Pancreas (tissue), 10 donors: ENCODE results near the gene SGK1. TPM values are rescaled to one million over a fixed set of nuclear protein-coding genes. Genes with fewer than 3 reads are reported as not detected.

ENCODE experiments used
- ATAC-seq, 4 donors: fragments of 200-7000 bp; cut with Tn5 transposase; one replicate each; pipeline versions ENCODE4 v1.8.0 to v1.9.1; 2020; ENCODE audit warnings: mild to moderate bottlenecking in 4 of 4, moderate library complexity in 4 of 4
- DNase-seq, 6 donors: peaks; one replicate each; pipeline ENCODE4 v3.0.0-alpha.2; 2020
- FAIRE-seq: peaks from 2 replicates; lab custom pipeline; 2012; peaks lifted over from hg19 to GRCh38; lab: Jason Lieb, UNC
- H3K27ac ChIP-seq, 4 donors: fragments of 200-600 bp; sonication (generic); 1 replicate in 3 of 4; 2 replicates in 1 of 4; pipeline versions ENCODE4 v1.5.0 to v1.8.0; 2020
- H3K27me3 ChIP-seq, 4 donors: fragments of 200-600 bp; one replicate each; pipeline ENCODE4 v1.8.0; 2021
- H3K36me3 ChIP-seq, 3 donors: fragments of 200-600 bp; sonication (generic) in 1 of 3; one replicate each; pipeline versions ENCODE4 v1.5.0 to v1.8.0; 2020 to 2021
- H3K4me1 ChIP-seq, 3 donors: fragments of 200-600 bp; one replicate each; pipeline ENCODE4 v1.8.0; 2021
- H3K4me3 ChIP-seq, 4 donors: fragments of 200-600 bp; sonication (generic) in 2 of 4; one replicate each; pipeline versions ENCODE4 v1.5.0 to v1.8.0; 2020 to 2021
- H3K9me3 ChIP-seq, 4 donors: fragments of 200-600 bp; one replicate each; pipeline ENCODE4 v1.8.0; 2021
- WGBS, 2 donors: extraction: QIAGEN DNeasy Blood & Tissue Kit; methylation state at CpG; one replicate each; pipeline ENCODE4 v1.1.7; 2013; 5-methylcytosine and 5-hydroxymethylcytosine counted together
- intact Hi-C, 3 donors: fragments of 100-400 bp; cut with DNase I; formaldehyde crosslinking; loops; one replicate each; pipeline versions ENCODE4 v1.11.1 to v1.14.2; 2022
- polyA plus RNA-seq, 2 donors: library from polyadenylated mRNA; stranded (reverse); fragments of 200-250 nt; gene quantifications; one replicate each; pipeline ENCODE4 v1.2.3, GENCODE V29; 2013
- total RNA-seq, 6 donors: library from RNA; stranded (reverse); fragmentation: NEBNext Ultra II Directional in 4 of 6; extraction: Animal tissue kit (Norgen Biotek cat#: 25700) in 4 of 6; gene quantifications; one replicate each; pipeline versions ENCODE4 v1.2.1 to v1.2.4, GENCODE V29; 2021 to 2023
- TF ChIP-seq, protein P1 (sequence below), 4 donors: fragments of 200-600 bp; sonication (generic) in 3 of 4; IDR thresholded peaks; one replicate each; pipeline versions ENCODE4 v1.5.0 to v1.8.0; 2021; ENCODE audit warnings: antibody characterized with exemption in 4 of 4
- donor health status: healthy with polysubstance abuse.
- donor health status: DM: no; HTN: no; CAD: no; lungs with moderate emphysema.
- donor health status: DM: no; HTN: no; CAD: no.
- donor health status: control.
- donor health status: control.
- donor health status: Bipolar disorder and iron deficiency.
- donor health status: DM: yes; HTN: yes; CAD: no.
- donor health status: DM: no; HTN: no; CAD: no.
- donor health status: DM: no; HTN: no; CAD: no.
- donor health status: DM: yes; HTN: yes; CAD: no.

The SGK1 gene
- total and polyA plus RNA-seq, 8 donors = 56.8 to 189 (median 95.4) TPM

DNA sequence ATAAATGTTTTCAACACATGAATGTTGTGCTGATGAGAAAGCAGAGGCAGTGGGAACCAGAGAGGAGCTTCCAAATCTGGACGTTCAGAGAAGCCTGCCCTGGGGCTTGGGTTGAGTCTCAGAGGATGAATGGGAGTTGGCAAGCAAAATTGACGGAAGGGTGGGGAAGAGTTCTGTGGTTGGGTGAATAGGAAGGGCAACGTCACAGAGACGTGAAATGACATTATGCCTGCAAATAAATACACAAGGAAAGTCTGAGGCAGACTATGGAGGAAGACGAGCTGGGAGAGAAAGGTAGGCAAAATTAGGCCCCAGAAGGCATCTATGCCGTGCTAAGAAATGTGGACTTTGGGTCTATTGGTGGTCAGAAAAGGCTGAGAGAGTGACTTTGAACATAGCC, 25.2 kb upstream of the SGK1 start:
- Histone ChIP-seq H3K27me3 (no peaks in the 10 kb centered on the region), H3K4me1 (no peaks in the 10 kb centered on the region), H3K9me3 (no peaks in the 10 kb centered on the region), H3K36me3 (no peaks in the 10 kb centered on the region), H3K27ac (no peak overlapping the region), H3K4me3 (no peak overlapping the region)
- no peak for FAIRE-seq
- intact Hi-C loops = no loop called here
- ATAC-seq = no peak
- 80 to 89% methylated on average over 6 of the region's 6 CpGs for WGBS, 2 donors
- TF ChIP-seq, protein P1, sequence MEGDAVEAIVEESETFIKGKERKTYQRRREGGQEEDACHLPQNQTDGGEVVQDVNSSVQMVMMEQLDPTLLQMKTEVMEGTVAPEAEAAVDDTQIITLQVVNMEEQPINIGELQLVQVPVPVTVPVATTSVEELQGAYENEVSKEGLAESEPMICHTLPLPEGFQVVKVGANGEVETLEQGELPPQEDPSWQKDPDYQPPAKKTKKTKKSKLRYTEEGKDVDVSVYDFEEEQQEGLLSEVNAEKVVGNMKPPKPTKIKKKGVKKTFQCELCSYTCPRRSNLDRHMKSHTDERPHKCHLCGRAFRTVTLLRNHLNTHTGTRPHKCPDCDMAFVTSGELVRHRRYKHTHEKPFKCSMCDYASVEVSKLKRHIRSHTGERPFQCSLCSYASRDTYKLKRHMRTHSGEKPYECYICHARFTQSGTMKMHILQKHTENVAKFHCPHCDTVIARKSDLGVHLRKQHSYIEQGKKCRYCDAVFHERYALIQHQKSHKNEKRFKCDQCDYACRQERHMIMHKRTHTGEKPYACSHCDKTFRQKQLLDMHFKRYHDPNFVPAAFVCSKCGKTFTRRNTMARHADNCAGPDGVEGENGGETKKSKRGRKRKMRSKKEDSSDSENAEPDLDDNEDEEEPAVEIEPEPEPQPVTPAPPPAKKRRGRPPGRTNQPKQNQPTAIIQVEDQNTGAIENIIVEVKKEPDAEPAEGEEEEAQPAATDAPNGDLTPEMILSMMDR (IDR thresholded peaks at IDR 0.05) = no peak
- DNase-seq = no peak

DNA sequence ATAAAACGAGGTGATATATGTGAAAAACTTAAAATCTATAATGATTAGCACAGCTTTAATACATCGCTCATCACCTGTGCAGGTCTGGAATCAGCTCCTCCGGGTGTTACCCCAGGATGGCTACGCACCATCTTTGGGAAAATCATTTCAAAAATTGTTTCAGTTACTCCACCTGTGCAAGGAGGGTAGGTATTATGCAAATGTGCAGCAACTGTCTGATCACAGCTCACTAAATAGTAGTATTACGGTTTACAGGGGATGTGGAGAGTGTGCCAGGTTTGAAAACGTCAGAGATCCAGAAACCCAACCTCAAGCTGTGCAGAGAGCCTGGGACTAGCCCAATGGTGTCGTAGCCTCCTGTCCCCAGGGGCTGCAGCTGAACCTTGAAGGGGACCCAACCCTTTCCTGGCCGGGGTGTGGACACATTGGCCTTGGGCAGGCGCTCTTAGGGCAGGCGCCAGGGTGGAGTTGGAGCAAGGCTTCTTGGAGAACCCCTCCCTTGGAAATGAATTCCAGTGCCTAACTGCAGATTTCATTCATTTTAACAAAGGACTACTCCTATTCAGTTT, 24.2 kb upstream of the SGK1 start:
- Histone ChIP-seq H3K9me3 (no peaks in the 10 kb centered on the region), H3K4me1 (no peaks in the 10 kb centered on the region), H3K27me3 (no peaks in the 10 kb centered on the region), H3K4me3 (no peak overlapping the region), H3K27ac (no peak overlapping the region), H3K36me3 (no peaks in the 10 kb centered on the region)
- no peak for DNase-seq
- ATAC-seq = no peak
- intact Hi-C loops = no loop called here
- 88 to 90% methylated on average over 10 of the region's 10 CpGs for WGBS, 2 donors
- no peak for FAIRE-seq
- TF ChIP-seq, protein P1 (IDR thresholded peaks at IDR 0.05) = no peak

DNA sequence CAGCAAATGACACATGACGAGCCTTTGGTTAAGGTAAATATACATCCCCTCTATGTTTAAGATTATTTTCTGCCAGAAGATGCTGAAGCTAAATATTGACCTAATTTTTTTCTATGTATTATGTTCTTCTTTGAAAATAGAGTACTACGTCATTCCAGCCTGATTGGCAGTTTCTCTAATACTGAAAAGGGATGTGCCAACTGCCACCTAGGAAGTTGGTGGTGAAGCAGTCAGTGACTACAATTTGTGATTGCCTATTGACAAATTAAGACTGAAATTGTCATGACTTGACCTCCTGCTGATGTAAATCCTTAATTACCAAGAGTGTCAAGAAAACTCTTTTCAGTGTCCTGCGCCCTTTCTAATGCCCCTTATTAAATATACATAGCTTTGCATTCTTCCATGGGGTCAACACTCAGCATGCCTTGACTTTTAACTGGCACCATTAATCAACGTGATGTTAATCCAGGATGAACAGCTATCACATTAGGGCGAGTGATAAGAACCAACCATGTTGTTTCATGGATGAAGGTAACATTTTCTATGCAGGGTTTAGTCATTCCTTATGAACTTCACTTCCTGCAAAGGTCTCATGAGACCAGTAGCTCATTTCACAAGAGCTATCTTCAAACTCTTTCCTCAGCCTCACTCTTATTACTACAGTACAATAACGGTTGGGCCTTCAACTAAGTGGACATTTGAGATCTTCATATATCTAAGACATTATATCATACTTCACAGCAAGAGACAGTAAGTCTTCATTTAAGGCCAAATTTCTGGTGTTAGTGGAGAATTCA, 22.5 kb upstream of the SGK1 start:
- 91 to 92% methylated on average over 6 of the region's 6 CpGs for WGBS, 2 donors
- Histone ChIP-seq H3K4me3 (no peak overlapping the region), H3K36me3 (no peaks in the 10 kb centered on the region), H3K9me3 (no peaks in the 10 kb centered on the region), H3K27ac (no peak overlapping the region), H3K4me1 (no peaks in the 10 kb centered on the region), H3K27me3 (no peaks in the 10 kb centered on the region)
- intact Hi-C loops = no loop called here
- TF ChIP-seq, protein P1 (IDR thresholded peaks at IDR 0.05) = no peak
- no peak for FAIRE-seq
- ATAC-seq = peak in 1 of 4 donors; percentile 35
- DNase-seq = no peak

DNA sequence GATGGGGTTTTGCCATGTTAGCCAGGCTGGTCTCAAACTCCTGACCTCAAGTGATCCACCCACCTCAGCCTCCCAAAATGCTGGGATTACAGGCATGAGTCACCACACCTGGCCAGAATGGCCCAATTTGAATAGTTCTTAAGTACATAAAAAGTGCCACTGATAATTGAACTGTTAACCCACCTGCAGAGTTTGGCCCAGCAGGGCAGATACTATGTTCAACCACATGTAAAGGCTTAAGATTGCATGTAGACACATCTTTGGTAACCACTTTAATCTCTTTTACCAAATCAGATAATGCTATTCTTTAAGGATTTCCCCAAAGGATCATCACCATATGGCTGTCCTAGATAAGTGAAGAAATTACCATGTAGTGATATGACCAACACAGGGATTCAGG, 21.3 kb upstream of the SGK1 start:
- Histone ChIP-seq H3K9me3 (no peaks in the 10 kb centered on the region), H3K4me3 (no peak overlapping the region), H3K27ac (no peak overlapping the region), H3K36me3 (no peaks in the 10 kb centered on the region), H3K27me3 (no peaks in the 10 kb centered on the region), H3K4me1 (no peaks in the 10 kb centered on the region)
- ATAC-seq = no peak
- TF ChIP-seq, protein P1 (IDR thresholded peaks at IDR 0.05) = no peak
- intact Hi-C loops = no loop called here
- DNase-seq = no peak
- FAIRE-seq = no peak

DNA sequence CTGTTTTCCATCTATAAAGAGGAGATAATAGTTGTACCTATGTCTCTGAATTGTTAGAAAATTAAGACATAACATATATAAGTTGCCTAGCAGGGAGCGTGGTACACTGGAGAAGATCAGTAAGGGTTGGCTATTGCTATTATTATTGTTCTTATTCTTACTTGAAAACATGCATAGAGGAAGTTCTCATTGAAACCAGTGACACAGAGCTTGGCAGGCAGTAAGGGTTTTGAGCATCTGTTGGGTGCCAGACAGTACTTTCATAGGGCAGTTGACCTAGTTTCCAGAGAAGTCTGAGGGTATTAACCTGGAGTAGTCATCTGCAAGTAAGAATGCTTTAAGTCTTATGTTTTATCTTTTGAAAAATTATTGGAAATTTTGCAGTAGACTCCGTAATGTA, 13.3 kb upstream of the SGK1 start:
- H3K27ac ChIP-seq = no peak overlapping the region
- WGBS, 2 donors = 96 to 98% methylated on average over 2 of the region's 2 CpGs
- ATAC-seq (no peak), FAIRE-seq (no peak), DNase-seq (no peak)
- no peaks in the 10 kb centered on the region for H3K27me3 ChIP-seq
- no peaks in the 10 kb centered on the region for H3K9me3 ChIP-seq
- no peaks in the 10 kb centered on the region for H3K36me3 ChIP-seq
- no peak overlapping the region for H3K4me3 ChIP-seq
- H3K4me1 ChIP-seq = no peaks in the 10 kb centered on the region
- TF ChIP-seq, protein P1 (IDR thresholded peaks at IDR 0.05) = no peak
- intact Hi-C loops = no loop called here
